Measurements from ENCODE around the gene ISM1.

The ISM1 gene

GRCh38 chr20:13325033-13325432, 104.0 kb downstream of the ISM1 start:
- no peak overlapping the region for H3K4me3 ChIP-seq (replicated peaks in 1 of 2; ENCODE audit: low read depth in 2 of 2, low read length in 2 of 2)
- TF ChIP-seq CTCF (IDR thresholded peaks at IDR 0.05; ENCODE audit: low read depth, low read length) = peak; percentile 55
- peak; percentile 42 to 46 for DNase-seq (ENCODE audit: low read depth in 2 of 2)

- TF ChIP-seq CTCF (IDR thresholded peaks at IDR 0.05; ENCODE audit: low read depth, low read length) = no peak
- DNase-seq (ENCODE audit: low read depth in 2 of 2) = no peak
- no peak overlapping the region for H3K4me3 ChIP-seq (replicated peaks in 1 of 2; ENCODE audit: low read depth in 2 of 2, low read length in 2 of 2)
These were observed 104.8 kb downstream of the ISM1 start for GRCh38 chr20:13325796-13326340.

GRCh38 chr20:13331536-13331935, 110.5 kb downstream of the ISM1 start:
- no peak for TF ChIP-seq CTCF (IDR thresholded peaks at IDR 0.05; ENCODE audit: low read depth, low read length)
- DNase-seq (ENCODE audit: low read depth in 2 of 2) = peak; percentile 14 to 52
- no peak overlapping the region for H3K4me3 ChIP-seq (replicated peaks in 1 of 2; ENCODE audit: low read depth in 2 of 2, low read length in 2 of 2)

GRCh38 chr20:13333036-13333435, 112.0 kb downstream of the ISM1 start:
- H3K4me3 ChIP-seq (replicated peaks in 1 of 2; ENCODE audit: low read depth in 2 of 2, low read length in 2 of 2) = no peak overlapping the region
- no peak for DNase-seq (ENCODE audit: low read depth in 2 of 2)
- no peak for TF ChIP-seq CTCF (IDR thresholded peaks at IDR 0.05; ENCODE audit: low read depth, low read length)

- DNase-seq (ENCODE audit: low read depth in 2 of 2) = peak in 1 of 2 donors; percentile 21
- TF ChIP-seq CTCF (IDR thresholded peaks at IDR 0.05; ENCODE audit: low read depth, low read length) = no peak
- no peak overlapping the region for H3K4me3 ChIP-seq (replicated peaks in 1 of 2; ENCODE audit: low read depth in 2 of 2, low read length in 2 of 2)
These were observed 112.7 kb downstream of the ISM1 start for GRCh38 chr20:13333793-13334192.

- no peak overlapping the region for H3K4me3 ChIP-seq (replicated peaks in 1 of 2; ENCODE audit: low read depth in 2 of 2, low read length in 2 of 2)
- no peak for TF ChIP-seq CTCF (IDR thresholded peaks at IDR 0.05; ENCODE audit: low read depth, low read length)
- DNase-seq (ENCODE audit: low read depth in 2 of 2) = no peak
These were observed 115.4 kb downstream of the ISM1 start for GRCh38 chr20:13336308-13337089.
